Mesendoderm (in vitro differentiated cells): ENCODE data around the gene EDAR.

Experiments
- DNase-seq: peaks from one replicate; pipeline ENCODE4 v3.0.0; 2013
- H2AK5ac ChIP-seq: 2 replicates; pipeline ENCODE4 v1.6.1; 2013; ENCODE audit warnings: low read length, inconsistent platforms
- H2BK120ac ChIP-seq: 2 replicates; pipeline ENCODE4 v1.6.1; 2013; ENCODE audit warnings: low read depth, mild to moderate bottlenecking, low read length, moderate library complexity, mixed read lengths
- H2BK15ac ChIP-seq: replicated peaks from 2 replicates; pipeline ENCODE4 v1.6.1; 2013; ENCODE audit warnings: low read depth, mild to moderate bottlenecking, moderate library complexity
- H2BK5ac ChIP-seq: 2 replicates; pipeline ENCODE4 v1.6.1; 2013; ENCODE audit warnings: low read length, inconsistent platforms
- H3K18ac ChIP-seq: 2 replicates; pipeline ENCODE4 v1.6.1; 2013; ENCODE audit warnings: mild to moderate bottlenecking, low read length, mixed read lengths
- H3K23ac ChIP-seq: one replicate; pipeline ENCODE4 v1.6.1; 2013; ENCODE audit warnings: low read length
- H3K27ac ChIP-seq: 2 replicates; pipeline ENCODE4 v1.5.1; 2013; ENCODE audit warnings: low read depth, mild to moderate bottlenecking, inconsistent platforms, low read length, moderate library complexity
- H3K27me3 ChIP-seq: 2 replicates; pipeline ENCODE4 v1.6.1; 2013; ENCODE audit warnings: low read length, control low read depth, mild to moderate bottlenecking, inconsistent platforms; ENCODE audit not compliant: insufficient read depth, poor library complexity
- H3K36me3 ChIP-seq: 2 replicates; pipeline ENCODE4 v1.6.1; 2013; ENCODE audit warnings: low read length, inconsistent platforms; ENCODE audit not compliant: control insufficient read depth, insufficient read depth
- H3K4ac ChIP-seq: one replicate; pipeline ENCODE4 v1.6.1; 2013; ENCODE audit warnings: low read depth, mild to moderate bottlenecking, low read length, moderate library complexity
- H3K4me1 ChIP-seq: 2 replicates; pipeline ENCODE4 v1.6.1; 2013; ENCODE audit warnings: low read depth, low read length, inconsistent platforms; ENCODE audit not compliant: control insufficient read depth
- H3K4me2 ChIP-seq: 2 replicates; pipeline ENCODE4 v1.6.1; 2013; ENCODE audit warnings: low read length
- H3K4me3 ChIP-seq: 2 replicates; pipeline ENCODE4 v1.5.1; 2013; ENCODE audit warnings: mild to moderate bottlenecking, low read length
- H3K56ac ChIP-seq: one replicate; pipeline ENCODE4 v1.6.1; 2013; ENCODE audit warnings: low read length
- H3K79me1 ChIP-seq: 2 replicates; pipeline ENCODE4 v1.6.1; 2013; ENCODE audit warnings: low read length, inconsistent platforms
- H3K79me2 ChIP-seq: 2 replicates; pipeline ENCODE4 v1.6.1; 2013; ENCODE audit warnings: mild to moderate bottlenecking, low read length; ENCODE audit not compliant: control insufficient read depth, insufficient read depth
- H3K9ac ChIP-seq: 2 replicates; pipeline ENCODE4 v1.6.1; 2013; ENCODE audit warnings: low read length, inconsistent platforms
- H4K5ac ChIP-seq: one replicate; pipeline ENCODE4 v1.6.1; 2013; ENCODE audit warnings: low read length
- H4K8ac ChIP-seq: one replicate; pipeline ENCODE4 v1.6.1; 2013; ENCODE audit warnings: low read depth, mild to moderate bottlenecking, control low read depth, low read length, moderate library complexity
- WGBS: extraction: QIAGEN DNeasy Blood & Tissue Kit; methylation state at CpG from one replicate; pipeline ENCODE4 v1.1.7; 2013; ENCODE audit warnings: low lambda C conversion rate, missing lambda C conversion rate; ENCODE audit not compliant: insufficient coverage; ENCODE audit errors: extremely low coverage; 5-methylcytosine and 5-hydroxymethylcytosine counted together

EDAR gene

GRCh38 chr2:108854484-108854883, 134.5 kb downstream of the EDAR start:
- H3K27me3 ChIP-seq = no peaks in the 10 kb centered on the region
- no peak overlapping the region for H2BK5ac ChIP-seq
- H3K79me1 ChIP-seq = no peaks in the 10 kb centered on the region
- no peak overlapping the region for H3K4me3 ChIP-seq
- no peak overlapping the region for H3K18ac ChIP-seq
- DNase-seq = no peak
- no peak overlapping the region for H2BK120ac ChIP-seq
- peaks cover 5% of the 10 kb centered on the region for H3K36me3 ChIP-seq
- no peak overlapping the region for H3K27ac ChIP-seq
- H3K4ac ChIP-seq = no peak overlapping the region
- H2BK15ac ChIP-seq = no peak overlapping the region
- no CpG with 5 or more reads among the region's 1 CpG for WGBS
- H4K5ac ChIP-seq = no peak overlapping the region
- H3K4me1 ChIP-seq = no peaks in the 10 kb centered on the region
- no peak overlapping the region for H3K4me2 ChIP-seq
- H3K79me2 ChIP-seq = no peaks in the 10 kb centered on the region
- H3K23ac ChIP-seq = no peak overlapping the region
- no peak overlapping the region for H4K8ac ChIP-seq
- no peak overlapping the region for H3K9ac ChIP-seq
- H2AK5ac ChIP-seq = no peak overlapping the region
- no peak overlapping the region for H3K56ac ChIP-seq

DNA sequence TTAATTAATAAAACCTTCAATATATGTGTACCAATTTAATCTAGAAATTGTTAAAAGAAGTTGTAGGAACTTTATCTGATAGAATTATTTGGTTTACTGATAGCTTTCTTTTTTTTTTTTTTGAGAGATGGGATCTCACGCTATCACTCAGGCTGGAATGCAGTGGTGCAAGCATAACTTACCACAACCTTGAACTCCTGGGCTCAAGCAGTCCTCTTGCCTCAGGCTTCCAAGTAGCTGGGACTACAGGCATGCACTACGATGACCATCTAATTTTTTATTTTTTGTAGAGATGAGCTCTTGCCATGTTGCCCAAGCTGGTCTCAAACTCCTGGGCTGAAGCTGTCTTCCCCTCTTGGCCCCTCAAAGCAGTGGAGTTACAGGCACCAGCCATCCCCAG, 135.6 kb downstream of the EDAR start:
- no peak overlapping the region for H3K27ac ChIP-seq
- H3K36me3 ChIP-seq = peaks cover 5% of the 10 kb centered on the region
- H2BK15ac ChIP-seq = no peak overlapping the region
- no peak overlapping the region for H4K5ac ChIP-seq
- H3K56ac ChIP-seq = no peak overlapping the region
- H2BK120ac ChIP-seq = no peak overlapping the region
- H3K9ac ChIP-seq = no peak overlapping the region
- H2BK5ac ChIP-seq = no peak overlapping the region
- no peak overlapping the region for H3K4me2 ChIP-seq
- no peak overlapping the region for H3K18ac ChIP-seq
- no peaks in the 10 kb centered on the region for H3K79me2 ChIP-seq
- no peaks in the 10 kb centered on the region for H3K79me1 ChIP-seq
- no peak overlapping the region for H3K4ac ChIP-seq
- H3K4me1 ChIP-seq = no peaks in the 10 kb centered on the region
- H4K8ac ChIP-seq = no peak overlapping the region
- no peak overlapping the region for H2AK5ac ChIP-seq
- H3K23ac ChIP-seq = no peak overlapping the region
- WGBS = no CpG with 5 or more reads among the region's 2 CpGs
- H3K4me3 ChIP-seq = no peak overlapping the region
- peak; percentile 12 for DNase-seq
- no peaks in the 10 kb centered on the region for H3K27me3 ChIP-seq

DNA sequence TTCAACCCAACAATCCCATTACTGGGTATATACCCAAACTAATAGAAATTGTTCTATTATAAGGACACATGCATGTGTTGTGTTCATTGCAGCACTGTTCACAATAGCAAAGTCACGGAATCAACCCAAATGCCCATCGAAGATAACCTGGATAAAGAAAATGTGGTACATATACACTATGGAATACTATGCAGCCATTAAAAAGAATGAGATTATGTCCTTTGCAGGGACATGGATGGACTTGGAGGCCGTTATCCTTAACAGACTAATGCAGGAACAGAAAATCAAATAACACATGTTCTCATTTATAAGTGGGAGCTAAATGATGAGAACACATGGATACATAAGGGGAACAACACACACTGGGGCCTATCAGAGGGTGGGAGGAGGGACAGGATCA, 136.6 kb downstream of the EDAR start:
- H2BK15ac ChIP-seq = no peak overlapping the region
- H2AK5ac ChIP-seq = no peak overlapping the region
- H4K8ac ChIP-seq = no peak overlapping the region
- no peaks in the 10 kb centered on the region for H3K4me1 ChIP-seq
- peaks cover 5% of the 10 kb centered on the region for H3K36me3 ChIP-seq
- H3K79me1 ChIP-seq = no peaks in the 10 kb centered on the region
- H2BK5ac ChIP-seq = no peak overlapping the region
- H2BK120ac ChIP-seq = no peak overlapping the region
- no peak overlapping the region for H3K4ac ChIP-seq
- no peak for DNase-seq
- no peak overlapping the region for H3K4me3 ChIP-seq
- no peaks in the 10 kb centered on the region for H3K27me3 ChIP-seq
- H3K9ac ChIP-seq = no peak overlapping the region
- H3K18ac ChIP-seq = no peak overlapping the region
- no peak overlapping the region for H3K23ac ChIP-seq
- no peak overlapping the region for H3K27ac ChIP-seq
- no peak overlapping the region for H3K4me2 ChIP-seq
- H3K79me2 ChIP-seq = no peaks in the 10 kb centered on the region
- no CpG with 5 or more reads among the region's 3 CpGs for WGBS
- H4K5ac ChIP-seq = no peak overlapping the region
- no peak overlapping the region for H3K56ac ChIP-seq

- Histone ChIP-seq H3K56ac (no peak overlapping the region), H2BK5ac (no peak overlapping the region), H3K4me1 (no peaks in the 10 kb centered on the region), H4K5ac (no peak overlapping the region), H4K8ac (no peak overlapping the region), H3K79me1 (no peaks in the 10 kb centered on the region), H2BK120ac (no peak overlapping the region), H2BK15ac (no peak overlapping the region), H3K36me3 (peaks cover 5% of the 10 kb centered on the region), H3K4me2 (no peak overlapping the region), H3K23ac (no peak overlapping the region), H3K27ac (no peak overlapping the region), H3K18ac (no peak overlapping the region), H3K9ac (no peak overlapping the region), H2AK5ac (no peak overlapping the region), H3K27me3 (no peaks in the 10 kb centered on the region), H3K4ac (no peak overlapping the region), H3K79me2 (no peaks in the 10 kb centered on the region), H3K4me3 (no peak overlapping the region)
- DNase-seq = no peak
- no CpG with 5 or more reads among the region's 1 CpG for WGBS
Observed at GRCh38 chr2:108847000-108847399, 142.0 kb downstream of the EDAR start.

- H3K27me3 ChIP-seq = no peaks in the 10 kb centered on the region
- peaks cover 5% of the 10 kb centered on the region for H3K36me3 ChIP-seq
Observed at GRCh38 chr2:108845923-108846322, 143.1 kb downstream of the EDAR start.

More at GRCh38 chr2:108845923-108846322, 143.1 kb downstream of the EDAR start:
- Histone ChIP-seq H2BK120ac (no peak overlapping the region), H3K23ac (no peak overlapping the region), H2AK5ac (no peak overlapping the region), H3K4me2 (no peak overlapping the region), H3K9ac (no peak overlapping the region), H3K79me2 (no peaks in the 10 kb centered on the region), H3K56ac (no peak overlapping the region), H3K18ac (no peak overlapping the region), H4K5ac (no peak overlapping the region), H3K4ac (no peak overlapping the region), H2BK5ac (no peak overlapping the region), H3K27ac (no peak overlapping the region), H4K8ac (no peak overlapping the region), H3K4me3 (no peak overlapping the region), H2BK15ac (no peak overlapping the region), H3K4me1 (no peaks in the 10 kb centered on the region), H3K79me1 (no peaks in the 10 kb centered on the region)
- no peak for DNase-seq
